Measurements from ENCODE around the gene GSG1.
"Not testable (repeated sequence)": the region's sequence is repeated elsewhere in the genome, so short reads cannot be mapped to it uniquely, and the experiment has no call there.

Gene GSG1

DNA sequence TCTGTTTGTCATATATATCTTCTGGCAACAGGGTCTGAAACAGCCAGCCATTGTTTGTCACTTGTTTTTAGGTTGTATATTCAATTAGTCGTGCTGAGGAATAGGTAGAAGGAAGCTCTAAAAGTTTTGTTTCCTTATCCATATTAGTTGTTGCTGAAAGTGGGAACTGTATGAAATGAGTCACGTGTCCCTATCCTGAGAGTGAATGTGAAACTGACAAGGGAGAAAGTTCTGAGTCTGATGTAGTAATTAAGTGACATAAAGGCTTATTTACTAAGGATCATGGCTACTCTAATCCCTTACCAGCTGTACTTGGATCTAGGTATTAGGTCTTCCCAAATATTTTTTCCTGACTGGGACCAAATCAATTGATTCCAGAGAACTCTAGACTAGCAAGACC is 42.9 kb downstream of the GSG1 start:
- DNase-seq (ENCODE audit: low spot score): no peak

DNA sequence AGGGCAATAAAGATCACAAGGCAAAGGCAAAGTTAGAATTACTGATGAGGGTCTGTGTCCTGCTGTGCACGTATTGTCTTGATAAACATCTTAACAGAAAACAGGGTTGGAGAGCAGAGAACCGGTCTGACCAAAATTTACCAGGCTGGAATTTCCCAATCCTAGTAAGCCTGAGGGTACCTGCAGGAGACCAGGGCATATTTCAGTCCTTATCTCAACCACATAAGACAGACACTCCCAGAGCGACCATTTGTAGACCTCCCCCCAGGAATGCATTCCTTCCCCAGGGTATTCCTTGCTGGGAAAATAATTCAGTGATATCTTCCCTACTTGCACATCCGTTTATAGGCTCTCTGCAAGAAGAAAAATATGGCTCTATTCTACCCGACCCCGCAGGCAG is 49.9 kb downstream of the GSG1 start:
- not testable (repeated sequence) for DNase-seq (ENCODE audit: low spot score)

DNA sequence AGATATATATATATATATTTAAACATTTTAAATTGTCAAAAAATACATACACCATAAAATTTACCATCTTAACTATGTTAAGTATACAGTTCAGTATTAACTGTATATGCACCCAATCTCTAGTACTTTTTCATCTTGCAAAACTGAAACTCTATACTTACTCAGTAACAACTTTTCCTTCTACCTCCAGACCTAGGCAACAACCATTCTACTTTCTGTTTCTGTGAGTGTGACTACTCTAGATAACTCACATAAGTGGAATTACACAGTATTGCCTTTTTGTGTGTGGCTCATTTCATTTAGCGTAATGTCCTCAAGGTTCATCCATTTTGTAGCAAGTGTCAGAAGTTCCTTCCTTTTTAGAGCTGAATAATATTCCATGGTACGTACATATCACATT is 51.0 kb downstream of the GSG1 start:
- DNase-seq (ENCODE audit: low spot score): no peak

DNA sequence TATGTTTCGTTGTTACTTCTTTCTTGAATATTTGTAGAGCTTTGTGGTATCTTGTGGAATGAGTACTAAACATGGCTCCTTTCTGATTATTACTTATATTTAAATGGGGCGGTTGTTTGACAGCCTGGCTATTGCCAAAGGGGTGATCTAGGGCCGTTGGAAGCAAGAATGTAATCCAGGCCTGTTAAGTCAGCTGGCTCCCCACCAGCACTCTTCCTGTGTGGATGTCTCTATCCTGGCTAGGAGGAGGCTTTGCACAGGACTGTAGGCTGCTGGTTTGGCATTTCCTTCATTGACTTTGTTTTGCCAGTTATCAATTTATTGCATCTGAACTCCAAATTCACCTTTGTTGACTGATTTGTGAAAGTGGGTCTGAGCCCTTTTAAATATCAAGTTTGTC is 53.7 kb downstream of the GSG1 start:
- peak; percentile 56 for DNase-seq (ENCODE audit: low spot score)

DNA sequence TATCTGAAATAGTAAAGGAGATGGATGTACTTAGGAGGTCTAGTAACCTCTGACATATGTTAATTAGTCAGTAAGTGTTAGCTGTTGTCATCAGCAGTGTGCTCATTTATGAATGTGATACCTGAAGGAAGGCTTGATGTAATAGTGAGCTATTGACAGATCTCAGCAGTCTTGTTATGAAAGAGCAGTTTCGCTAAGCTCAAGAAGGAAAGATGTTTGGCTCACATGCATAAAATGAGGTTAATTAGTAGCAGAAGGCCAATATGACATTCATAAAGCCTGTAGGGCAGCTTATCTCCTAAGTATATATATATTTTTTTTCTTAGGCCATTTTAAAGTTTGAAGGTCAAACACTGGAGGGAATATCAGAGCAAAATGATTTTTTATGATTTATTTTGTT is 56.5 kb downstream of the GSG1 start:
- DNase-seq (ENCODE audit: low spot score): no peak

DNA sequence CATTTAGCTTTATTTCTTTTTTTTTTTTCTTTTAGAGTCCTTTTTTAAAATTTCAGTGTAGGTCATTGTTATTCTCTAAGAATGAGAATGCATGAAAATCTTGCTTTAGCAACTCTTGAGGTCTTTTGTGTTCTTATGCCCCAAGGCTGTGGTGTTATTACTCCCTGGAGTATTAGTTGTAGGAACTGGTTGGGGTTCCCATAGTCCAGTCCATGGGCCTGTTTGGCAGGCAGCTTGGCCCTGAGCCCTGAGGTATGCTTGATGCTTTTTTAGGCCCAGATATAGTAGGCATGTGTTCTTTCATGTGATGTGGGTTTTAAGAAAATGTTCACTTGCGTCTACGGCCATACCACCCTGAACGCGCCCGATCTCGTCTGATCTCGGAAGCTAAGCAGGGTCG is 57.7 kb downstream of the GSG1 start:
- no peak for DNase-seq (ENCODE audit: low spot score)

DNA sequence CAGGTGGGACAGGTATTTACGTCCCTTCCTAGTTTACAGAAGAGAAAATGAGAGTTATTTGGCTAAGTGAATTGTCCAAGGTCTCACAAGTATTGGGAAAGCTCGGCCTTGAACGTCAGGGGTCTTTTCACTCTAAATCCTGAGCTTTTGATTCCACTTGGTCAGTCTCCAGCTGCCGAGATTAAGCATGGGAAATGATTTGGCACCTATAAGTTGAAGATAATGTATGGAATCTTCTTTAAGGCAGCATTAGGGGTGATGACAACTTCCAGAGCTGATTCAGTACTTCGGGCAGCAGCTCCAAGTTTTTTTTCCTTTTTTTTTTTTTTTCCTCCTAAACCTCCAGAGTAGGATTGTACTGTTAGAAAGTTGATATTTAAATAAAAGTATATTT is 58.6 kb downstream of the GSG1 start:
- DNase-seq (ENCODE audit: low spot score): peak; percentile 32

DNA sequence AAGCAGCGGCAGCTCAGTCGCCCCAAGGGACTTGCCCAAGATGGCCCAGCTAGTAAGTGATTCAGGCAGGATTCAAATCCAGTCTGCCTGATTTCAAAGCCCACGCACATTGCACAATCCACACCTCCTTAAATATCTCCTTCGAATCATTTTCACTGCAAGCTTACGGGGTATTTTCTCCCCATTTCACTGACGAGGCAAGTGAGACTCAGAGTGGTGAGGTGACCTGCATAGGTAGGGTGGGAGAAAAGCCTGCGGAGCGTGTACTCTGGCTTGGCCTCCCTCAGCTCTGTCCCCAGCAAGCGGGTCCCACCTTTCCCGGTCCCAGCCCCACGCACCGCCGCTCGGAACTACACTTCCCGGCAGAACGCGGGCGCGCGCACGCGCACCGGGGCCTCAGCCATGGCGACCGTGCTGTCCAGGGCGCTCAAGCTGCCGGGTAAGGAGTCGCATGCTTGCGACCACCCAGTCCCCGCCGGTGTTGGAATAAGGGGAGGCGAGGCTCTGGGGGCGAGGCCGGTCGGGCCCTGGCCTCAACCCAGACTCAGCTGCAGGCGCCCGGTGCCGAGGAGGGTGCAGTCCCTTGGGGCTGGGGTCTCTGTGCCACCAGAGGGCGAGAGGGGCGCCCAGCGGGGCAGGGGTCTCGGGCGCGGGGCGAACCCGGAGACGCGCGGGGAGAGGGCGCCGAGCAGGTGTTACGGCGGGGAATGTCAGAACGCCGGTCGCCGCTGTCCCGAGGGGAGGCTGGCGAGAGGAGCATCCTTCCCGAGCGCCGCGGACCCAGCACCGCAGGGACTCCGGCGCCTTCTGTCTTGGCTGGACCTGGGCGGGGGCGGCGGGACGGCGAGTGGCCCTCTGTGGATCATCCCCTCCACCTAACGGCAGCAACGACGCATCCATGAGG is 59.2 kb downstream of the GSG1 start, which contains the start of gene FAM234B:
Gene FAM234B, plus strand, starts transcription at position 380 of the 904 bp plus-strand sequence. Its CDS starts 23 bp downstream, at position 403.
- peak; percentile 93 for DNase-seq (ENCODE audit: low spot score)

DNA sequence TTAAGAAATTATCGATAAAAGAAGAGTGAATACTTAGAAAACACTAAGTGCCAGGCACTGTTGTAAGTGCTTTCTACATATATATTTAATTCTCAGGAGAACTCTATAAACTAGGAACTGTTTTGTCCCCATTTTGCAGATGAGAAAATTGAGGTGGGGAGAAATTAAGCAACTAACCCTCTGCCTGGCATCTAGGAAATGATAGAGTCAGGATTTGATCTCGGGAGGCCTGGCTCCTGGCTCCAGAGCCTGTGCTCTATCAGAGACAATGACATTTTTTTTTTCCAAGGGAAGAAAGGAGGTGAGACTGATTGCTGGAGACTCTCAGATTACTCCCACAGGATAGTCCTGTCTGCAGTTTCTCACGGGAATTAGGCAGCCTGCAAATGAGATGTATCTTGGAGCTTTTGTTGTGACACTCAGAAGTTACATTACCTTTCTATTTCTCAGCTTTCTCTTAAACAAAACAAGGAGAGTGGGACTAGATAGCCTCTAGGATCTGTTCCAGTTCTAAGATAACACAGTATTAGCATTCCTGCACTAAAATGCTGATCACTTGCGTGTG is 60.7 kb downstream of the GSG1 start:
- DNase-seq (ENCODE audit: low spot score): no peak

DNA sequence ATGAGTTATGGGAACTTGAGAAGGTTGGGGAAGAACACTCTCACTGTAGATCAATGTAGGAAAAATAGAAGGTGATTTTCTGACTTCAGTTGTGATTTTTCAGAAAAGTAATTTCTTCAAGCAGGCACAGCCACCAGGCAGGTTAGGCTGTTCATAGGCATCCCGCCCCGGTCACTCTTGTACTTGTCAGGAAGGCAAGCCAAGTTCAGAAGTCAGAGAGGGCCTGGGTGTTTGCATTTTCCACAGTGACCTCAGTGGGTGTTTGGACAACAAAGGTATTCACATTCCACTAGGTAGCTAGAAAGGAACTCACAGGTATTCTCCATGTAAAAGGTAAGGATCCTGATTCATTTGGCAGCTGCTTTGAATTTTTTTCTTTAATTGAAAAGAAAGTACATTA is 62.2 kb downstream of the GSG1 start:
- no peak for DNase-seq (ENCODE audit: low spot score)

DNA sequence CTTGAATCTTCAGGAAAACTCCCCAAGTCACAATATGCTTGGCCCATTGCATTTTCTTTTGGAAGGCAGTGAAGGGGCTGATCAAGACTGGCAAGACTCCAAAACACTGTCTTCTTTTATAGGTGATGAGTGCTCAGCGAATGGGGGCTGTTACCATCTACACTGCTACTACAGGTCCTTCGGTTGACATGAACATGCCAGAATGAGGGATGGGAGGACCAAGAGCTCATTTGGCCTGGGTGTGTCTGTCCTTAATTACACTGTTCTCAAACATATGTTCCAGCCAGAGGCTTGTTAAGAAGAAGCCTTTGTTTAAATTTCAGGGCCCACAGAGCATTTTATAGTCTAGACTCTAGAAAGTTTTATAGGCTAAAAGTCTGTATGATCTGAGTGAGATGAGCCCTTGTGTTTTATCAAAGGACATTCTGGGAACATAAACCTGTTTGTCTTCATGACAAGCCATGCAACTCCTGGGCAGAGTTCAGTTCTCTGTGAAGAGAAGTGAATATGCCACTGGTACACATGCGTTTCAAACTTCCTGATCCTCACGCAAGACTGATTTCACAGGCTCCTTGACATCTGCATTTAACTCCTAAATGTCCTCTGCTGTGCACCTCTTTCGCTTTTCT is 64.0 kb downstream of the GSG1 start:
- DNase-seq (ENCODE audit: low spot score): no peak

DNA sequence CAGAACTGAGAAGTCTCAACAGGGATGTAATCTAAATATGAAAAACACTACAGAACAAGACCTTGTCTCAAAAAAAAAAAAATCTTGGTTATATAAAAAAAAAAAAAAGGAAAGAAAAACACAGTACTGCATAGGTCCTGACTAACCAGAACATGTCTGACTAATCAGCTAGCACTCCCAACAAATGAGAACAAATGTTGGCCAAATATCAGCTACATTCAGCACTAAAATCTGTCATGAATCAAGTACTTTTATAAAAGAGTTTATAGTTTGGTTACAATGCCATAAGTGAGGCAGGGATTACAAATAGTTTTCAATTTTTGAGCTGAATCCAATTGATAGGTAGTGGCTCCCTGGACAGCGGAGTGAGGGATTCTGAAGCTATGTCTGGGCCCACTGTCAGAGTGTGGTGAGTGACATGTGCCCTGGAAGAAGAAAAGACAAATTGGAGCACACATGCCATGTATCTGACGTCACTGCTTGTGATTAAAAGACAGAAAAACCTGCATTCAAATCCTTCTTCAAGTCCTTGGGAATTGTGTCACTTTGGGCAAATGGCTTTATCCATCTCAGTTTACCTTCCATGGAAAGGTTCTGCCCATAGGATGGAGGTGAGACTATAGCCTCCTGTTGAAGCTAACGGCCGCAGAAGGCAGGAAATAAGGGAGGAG is 64.8 kb downstream of the GSG1 start:
- DNase-seq (ENCODE audit: low spot score): peak; percentile 80

DNA sequence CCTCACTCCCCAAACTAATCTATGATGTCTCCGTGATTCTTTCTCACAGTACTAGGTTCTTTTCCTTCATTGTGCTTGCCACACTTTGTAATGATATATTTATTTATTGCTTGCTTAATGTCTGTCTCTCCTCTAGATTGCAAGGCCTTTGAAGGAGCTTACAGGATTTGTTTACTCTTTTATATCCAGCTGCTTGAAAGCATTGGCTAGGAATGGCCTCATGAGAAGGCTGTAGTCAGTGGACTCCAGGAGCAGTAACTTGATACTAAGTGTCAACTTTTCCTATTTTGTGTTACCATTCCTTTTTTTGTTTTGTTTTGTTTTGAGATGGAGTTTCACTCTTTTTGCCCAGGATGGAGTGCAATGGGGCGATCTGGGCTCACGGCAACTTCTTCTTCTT is 66.6 kb downstream of the GSG1 start:
- no peak for DNase-seq (ENCODE audit: low spot score)

DNA sequence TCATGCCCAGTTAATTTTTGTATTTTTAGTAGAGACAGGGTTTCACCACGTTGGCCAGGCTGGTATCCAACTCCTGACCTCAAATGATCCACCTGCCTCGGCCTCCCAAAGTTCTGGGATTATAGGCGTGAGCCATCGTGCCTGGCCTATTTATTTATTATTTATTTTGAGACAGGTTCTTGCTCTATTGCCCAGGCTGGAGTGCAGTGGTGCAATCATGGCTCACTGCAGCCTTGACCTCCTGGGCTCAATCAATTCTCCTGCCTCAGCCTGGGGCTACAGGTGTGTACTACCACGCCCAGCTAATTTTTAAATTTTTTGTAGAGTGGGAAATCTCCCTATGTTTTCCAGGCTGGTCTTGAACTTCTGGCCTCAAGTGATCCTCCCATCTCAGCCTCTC is 68.1 kb downstream of the GSG1 start:
- DNase-seq (ENCODE audit: low spot score): not testable (repeated sequence)

All from GM03348 (cell line).